Measurements from ENCODE around the gene CACNB2.

The CACNB2 gene

DNA sequence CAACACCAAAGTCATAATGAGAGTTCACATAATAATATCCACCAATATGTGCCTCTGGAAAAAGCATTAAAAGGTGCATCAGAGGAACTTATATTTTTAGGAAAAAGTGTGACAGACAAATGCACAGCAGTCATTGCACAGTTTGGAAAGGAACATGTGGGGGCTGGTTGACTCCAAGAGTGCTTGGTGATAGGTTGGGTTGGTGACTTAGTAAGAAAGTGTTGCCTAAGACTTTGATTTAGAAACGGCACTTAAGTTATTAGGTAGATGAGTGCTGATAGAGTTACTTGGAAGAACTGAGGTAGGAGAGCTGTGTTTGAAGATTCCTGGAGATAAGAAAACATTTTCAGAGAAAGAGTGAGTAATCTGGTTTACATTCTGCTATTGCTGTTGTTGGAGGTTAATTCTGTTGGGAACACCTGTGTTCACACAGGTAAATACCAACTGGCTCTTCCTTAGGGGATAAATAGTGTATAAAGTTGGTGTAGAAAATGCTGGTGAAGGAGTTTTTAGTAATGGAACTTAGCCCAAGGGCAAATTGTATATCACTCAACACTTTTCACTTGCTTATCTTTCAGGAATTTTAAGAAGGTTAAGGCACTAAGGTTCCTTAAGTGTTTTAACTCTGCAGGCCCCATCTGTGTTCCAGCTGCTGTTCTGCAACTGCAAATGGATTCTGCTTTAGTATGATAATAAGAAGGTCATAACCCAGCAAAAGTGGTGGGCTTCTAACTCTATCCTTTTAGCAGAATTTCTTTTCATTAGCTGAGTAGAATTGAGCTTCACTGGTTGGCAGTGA is 315.1 kb downstream of the CACNB2 start:
- DNase-seq (ENCODE audit: low read depth), result no peak

DNA sequence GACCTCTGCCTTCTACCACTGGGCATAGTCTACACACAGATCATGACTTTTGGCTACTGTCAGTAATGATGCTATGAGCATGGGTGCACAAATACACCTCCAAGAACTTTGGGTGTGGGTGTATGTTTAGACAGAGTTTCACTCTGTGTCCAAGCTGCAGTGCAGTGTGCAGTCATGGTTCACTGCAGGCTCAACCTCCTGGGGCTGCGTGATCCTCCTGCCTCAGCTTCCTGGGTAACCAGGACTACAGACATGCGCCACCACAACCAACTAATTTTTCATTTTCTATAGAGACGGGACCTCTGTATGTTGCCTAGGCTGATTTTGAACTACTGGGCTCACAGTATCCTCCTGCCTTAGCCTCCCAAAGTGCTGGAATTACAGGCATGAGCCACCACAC is 316.8 kb downstream of the CACNB2 start:
- no peak for DNase-seq (ENCODE audit: low read depth)

DNA sequence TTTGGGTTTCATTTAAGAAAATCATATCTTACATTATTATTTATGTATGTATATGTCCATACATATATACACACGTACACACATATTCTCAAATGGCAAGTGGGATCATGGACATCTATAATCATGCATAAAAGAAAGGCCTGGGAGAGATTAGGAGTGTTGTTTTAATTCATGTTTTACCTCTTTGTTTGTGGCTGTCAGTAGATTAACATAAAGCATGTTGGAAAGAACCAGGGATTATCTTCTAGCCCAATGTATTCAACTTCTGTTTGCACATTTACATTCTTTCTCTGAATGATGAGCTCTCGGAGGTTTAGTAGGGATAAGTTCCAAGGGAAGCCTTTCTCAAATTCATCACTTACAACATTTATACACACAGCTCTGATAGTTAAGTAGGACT is 319.8 kb downstream of the CACNB2 start:
- no peak for DNase-seq (ENCODE audit: low read depth)

DNA sequence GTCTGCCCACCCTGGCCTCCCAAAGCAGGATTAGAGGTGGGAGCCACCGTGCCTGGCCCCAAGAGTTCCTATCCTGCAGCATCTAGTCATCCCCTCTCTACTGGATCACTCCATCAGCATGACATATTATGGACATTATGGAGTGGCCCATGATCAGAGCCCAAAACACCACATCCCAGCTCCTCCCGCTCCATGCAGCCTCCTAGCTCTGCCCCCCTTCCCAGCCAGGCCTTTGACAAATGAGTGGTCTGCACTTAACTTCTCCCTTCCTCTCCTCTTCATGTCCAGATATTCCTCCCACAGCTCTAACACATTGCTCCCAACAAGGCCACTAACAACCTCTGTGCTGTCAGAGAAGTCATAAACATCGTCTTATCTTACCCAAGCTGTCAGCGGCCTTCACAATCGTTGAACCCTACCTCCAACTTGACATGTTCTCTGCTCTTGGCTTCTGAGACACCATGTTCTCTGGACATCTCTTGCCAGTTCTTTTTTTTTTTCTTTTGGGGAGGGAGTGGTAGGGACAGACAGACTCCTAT is 323.5 kb downstream of the CACNB2 start:
- DNase-seq (ENCODE audit: low read depth), result no peak

DNA sequence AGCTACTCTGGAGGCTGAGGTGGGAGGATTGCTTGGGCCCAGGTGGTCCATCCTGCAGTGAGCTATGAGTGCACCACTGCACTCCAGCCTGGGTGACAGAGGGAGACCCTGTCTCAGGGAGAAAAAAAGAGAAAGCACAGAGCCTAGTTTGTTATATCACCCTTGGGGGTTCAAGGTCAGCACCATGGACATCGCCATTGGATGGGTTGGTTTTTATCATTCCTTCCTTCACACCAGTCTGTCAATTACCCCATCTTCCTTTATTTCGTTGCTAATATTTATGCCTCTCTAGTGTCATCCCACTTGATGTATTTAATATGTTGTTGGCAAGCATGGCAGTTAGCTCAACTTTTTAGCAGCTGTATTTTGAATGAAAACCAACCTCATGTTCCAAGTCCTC is 328.9 kb downstream of the CACNB2 start:
- DNase-seq (ENCODE audit: low read depth), result no peak

DNA sequence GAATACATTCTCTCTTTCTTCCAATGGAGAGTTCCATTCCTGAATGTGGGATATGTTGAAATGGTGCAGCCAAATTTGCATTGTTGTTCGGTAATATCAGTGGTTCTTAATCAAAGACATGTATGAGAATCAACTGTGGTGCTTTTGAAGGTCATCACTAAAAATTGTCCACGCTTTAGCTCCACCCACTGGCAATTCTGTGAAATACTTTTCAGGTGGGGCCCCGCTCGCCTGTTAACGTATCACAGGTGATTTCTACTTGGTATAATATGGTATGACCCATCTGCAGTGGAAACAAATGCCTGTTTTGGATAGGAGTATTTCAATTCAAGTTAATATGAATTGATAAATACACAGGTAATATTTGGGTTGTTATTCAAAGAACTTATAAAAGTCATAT is 332.8 kb downstream of the CACNB2 start:
- DNase-seq (ENCODE audit: low read depth), result no peak

DNA sequence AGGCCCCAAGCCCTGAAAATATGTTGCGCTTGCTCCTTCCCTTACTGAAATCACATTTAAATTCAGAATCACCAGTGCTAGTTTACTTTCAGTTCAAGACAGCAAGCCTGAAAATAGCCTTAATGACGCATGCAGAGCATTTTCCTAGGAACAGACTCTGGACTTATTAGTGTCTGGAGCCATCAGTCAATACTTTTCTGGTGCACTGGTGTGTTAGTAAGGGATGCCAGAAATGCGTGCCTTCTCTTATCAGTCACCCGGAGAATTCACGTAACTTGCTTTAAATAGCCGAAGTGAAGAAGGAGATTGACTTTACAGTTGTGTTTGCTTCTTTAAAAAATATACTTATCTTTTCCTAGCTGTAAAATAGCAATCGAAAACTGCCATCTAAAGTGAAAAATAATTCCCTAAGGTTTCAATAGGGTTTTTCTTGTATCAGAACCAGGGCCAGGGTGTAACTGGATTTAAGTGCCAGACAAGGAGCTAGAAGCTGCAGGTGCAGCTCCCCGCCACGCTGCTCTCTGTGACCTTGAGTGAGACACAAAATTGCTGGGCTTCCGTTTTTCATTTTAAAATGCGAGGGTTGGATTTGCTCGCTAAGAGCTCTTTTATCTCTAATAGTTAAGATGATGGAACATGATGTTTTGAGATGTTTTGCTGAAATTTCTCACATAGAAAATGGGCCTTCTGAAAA is 333.3 kb downstream of the CACNB2 start:
- peak; percentile 9 for DNase-seq (ENCODE audit: low read depth)

DNA sequence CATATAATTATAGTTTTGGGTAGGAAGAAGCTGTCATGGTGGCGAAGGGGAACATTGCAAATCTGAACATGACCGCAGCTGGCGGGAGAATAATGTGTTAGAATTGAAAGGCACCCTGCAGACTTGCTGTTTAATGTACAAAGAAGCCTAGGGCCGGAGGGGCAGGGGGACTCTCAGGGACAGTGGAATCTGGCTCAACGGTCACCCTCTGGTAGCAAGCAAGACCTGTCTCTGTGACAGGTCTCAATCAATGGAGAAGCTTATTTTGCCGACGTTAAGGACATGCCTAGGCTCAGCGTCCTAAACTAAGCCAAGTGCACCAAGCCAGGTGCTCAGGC is 333.9 kb downstream of the CACNB2 start:
- no peak for DNase-seq (ENCODE audit: low read depth)

DNA sequence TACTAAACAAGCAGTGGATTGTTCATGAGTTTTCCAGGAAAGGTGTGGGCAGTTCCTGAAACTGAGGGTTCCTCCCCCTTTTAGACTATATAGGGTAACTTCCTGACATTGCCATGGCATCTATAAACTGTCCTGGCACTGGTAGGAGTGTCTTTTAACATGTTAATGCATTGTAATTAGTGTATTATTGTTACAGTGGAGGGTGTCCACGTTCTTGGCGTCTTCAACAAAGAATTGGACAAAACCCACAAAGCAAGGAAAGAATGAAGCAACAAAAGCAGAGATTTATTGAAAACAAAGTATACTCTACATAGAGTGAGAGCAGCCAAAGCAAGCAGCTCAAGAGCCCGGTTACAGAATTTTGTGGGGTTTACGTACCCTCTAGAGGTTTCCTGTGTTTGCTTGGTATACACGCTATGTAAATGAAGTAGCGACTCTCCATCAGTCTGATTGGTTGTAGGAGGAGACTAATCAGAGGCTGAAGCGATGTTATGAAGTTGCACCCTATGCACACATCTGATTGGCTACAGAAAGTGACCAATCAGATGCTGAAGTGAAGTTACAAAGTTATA is 335.9 kb downstream of the CACNB2 start:
- DNase-seq (ENCODE audit: low read depth), result no peak

DNA sequence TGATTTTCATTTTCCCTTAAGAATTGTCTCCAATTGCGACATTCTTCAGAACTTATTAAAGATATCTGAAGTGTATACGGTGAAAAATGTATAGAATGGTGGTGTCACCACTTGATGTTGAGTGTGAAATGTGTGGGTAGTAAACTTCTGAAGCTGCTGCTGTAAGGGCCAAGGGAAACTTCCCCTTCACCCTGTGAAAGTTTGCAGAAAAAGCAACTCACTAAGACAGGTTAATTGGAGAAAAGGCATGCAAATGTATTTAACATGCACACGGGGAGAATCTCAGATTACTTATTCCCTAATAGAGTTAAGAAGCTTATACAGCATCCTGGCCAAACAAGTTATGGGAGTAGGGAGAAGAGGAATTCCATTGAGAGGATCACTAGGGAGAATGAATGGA is 338.1 kb downstream of the CACNB2 start:
- DNase-seq (ENCODE audit: low read depth), result no peak

DNA sequence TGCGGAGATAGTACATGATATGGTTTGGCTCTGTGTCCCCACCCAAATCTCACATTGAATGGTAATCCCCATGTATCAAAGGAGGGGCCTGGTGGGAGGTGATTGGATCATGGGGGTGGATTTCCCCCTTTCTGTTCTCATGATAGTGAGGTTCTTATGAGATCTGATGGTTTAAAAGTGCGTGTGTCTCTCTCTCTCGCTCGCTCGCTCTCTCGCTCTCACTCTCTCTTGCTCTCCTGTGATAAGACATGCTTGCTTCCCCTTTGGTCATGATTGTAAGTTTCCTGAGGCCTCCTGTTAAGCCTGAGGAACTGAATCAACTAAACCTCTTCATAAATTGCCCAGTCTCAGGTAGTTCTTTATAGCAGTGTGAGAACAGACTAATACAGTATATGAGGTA is 339.3 kb downstream of the CACNB2 start:
- no peak for DNase-seq (ENCODE audit: low read depth)

DNA sequence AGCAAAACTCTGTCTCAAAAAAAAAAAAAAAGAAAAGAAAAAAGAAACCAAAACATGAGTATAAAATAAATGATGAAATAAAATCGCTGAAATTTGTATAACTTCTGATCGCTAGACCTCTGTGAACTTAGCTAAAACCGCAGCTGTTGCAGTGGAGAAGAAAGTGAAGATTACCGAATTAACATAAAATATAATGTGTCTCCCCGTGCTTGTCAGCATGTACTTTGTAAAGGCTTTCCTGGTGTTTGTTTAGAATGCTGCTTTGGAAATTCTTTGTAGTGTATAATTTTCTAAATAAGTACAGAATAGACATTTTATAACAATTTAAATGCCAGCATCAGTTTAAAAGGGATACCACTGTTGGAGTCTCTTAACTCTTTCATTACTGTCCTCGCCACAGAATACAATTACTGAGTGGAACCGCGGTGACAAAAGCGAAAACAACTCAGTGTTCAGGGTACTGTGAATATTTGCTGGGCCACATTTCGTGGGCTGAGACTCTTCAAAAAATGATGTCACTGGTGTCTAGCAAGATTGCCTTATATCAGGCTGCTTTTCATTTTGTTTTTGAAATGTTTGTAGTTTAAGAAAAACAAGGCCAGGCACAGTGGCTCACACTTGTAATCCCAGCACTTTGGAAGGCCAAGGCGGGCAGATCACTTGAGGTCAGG is 343.4 kb downstream of the CACNB2 start:
- DNase-seq (ENCODE audit: low read depth), result no peak

DNA sequence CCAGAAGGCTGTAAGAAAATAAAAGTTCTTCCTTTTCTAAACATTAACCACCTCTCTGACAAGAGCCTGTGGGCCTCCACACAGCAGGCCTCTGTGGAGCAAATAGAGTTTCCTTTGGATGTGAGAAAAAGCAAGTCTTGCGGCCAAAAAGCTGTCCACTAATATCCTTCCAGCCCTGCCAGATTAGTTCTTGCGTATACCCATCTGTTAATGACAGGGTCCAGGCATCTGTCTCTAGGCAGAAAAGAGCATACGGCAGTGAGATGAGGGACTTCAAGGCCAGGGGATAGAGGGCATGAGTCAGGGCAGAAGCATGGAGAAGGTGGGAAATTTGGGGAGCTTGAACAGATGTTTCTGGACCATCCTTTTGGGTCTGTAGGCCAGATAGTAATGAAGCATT is 346.2 kb downstream of the CACNB2 start:
- no peak for DNase-seq (ENCODE audit: low read depth)

DNA sequence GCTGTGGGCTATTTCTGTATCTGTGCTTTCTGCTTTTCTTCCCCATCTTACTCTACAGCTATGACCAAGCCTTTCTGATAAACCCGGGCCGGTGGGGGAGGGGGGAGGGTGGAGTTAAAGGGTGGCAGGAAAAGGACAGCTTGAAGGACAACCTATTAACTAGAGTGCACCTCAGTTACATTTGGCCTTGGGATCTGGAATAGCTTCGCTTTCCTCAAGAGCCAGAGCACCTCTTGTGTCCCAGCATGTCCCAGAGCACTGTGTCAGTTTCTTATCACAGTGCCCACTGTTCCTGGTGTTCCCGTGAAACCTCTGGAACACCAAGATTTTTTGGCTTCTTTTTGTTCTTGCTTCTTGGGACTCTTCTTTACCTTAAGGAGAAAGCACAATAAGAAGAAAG is 350.5 kb downstream of the CACNB2 start:
- DNase-seq (ENCODE audit: low read depth), result no peak

DNA sequence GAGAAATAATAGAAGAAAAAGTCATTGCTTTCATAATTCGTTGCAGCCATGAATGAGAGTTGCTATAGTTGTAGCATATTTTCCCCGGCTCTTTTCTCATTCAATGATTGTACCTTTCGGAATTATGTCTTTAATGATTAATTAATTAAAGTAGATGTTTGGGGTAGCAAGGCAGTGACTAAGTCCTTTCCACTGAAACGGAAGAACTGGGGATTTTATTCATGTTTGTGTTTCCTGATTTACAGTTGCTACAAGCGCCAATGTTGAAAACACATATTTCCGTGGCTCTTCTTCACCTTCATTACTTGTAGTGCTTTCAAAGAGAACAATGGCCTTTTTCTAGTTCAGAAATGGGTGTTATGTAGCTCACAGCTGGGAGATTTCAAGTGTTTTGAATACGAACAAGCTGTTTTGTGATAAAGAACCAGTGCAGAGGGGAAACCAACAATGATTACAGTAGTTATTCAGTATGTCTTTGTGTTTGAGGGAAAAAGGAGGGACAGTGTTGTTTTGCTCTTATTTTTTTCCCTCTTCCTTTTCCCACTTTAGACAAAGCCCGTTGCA is 357.7 kb downstream of the CACNB2 start:
- DNase-seq (ENCODE audit: low read depth), result no peak

DNA sequence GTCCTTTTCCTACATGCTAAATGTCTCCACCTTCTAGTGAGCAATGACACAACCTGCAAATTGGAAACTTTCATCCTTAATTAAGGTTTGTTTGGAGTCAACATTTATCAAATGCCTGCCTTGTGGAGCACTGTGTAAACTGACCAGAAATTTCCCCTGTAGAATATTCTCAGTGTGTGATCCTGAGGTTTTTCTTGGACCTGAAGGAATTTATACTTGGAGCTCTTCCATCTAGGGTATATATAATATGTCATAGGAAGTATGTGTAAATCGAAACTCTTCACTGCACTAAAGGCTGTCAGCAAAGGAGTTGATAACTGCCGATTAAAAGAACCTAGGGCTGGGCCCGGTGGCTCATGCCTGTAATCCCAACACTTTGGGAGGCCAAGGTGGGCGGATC is 358.8 kb downstream of the CACNB2 start:
- DNase-seq (ENCODE audit: low read depth), result peak; percentile 6

DNA sequence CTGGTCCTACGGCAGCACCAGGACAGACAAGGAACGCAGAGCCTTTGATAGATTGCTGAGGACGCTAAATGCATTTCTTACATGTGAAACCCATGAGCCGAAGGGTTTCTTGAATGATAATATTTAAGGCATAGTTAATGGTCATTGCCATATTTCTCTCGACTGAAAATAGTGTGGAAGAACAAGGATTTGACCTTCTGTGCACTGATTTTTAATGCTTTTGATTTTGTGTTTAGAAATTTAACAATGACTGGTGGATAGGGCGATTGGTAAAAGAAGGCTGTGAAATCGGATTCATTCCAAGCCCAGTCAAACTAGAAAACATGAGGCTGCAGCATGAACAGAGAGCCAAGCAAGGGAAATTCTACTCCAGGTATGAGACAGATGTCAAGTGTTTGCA is 360.4 kb downstream of the CACNB2 start:
- DNase-seq (ENCODE audit: low read depth), result no peak

DNA sequence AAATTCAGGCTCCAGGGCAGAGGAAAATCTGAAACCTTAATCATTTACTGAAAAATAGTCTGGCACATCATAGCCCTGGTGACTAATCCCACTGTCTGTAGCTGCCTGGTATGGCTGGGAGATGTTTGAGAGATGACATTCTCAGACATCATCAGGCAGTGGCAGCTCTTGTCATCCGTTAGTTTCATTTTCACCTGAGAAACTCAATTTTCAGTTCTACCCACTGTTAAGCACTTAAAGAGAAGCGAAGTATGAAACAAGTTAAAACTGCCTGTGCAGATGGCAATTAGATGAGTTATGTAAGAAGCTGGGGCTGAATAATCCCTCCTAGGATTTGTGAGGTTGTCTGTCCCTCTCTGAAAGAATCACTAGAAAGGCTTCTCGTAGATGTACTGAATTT is 361.0 kb downstream of the CACNB2 start:
- DNase-seq (ENCODE audit: low read depth), result peak; percentile 57

DNA sequence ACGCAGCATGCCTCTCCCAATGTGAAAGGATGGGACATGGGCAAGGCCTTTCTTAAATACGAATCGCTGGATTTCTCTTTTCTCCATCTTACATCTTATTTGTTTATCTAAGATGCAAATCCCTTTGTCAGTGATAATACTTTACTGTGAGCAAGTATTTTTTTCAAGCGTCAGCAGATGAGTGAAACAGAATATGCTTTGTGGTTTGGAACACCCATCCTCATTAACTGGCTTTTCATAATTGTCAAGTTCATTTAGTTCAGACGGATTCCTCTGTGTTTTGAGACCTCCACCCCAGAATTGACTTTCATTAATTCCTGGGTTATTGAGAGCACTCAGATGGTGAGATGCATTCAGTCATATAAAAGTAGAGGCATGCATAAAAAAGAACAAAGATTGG is 361.4 kb downstream of the CACNB2 start:
- no peak for DNase-seq (ENCODE audit: low read depth)

DNA sequence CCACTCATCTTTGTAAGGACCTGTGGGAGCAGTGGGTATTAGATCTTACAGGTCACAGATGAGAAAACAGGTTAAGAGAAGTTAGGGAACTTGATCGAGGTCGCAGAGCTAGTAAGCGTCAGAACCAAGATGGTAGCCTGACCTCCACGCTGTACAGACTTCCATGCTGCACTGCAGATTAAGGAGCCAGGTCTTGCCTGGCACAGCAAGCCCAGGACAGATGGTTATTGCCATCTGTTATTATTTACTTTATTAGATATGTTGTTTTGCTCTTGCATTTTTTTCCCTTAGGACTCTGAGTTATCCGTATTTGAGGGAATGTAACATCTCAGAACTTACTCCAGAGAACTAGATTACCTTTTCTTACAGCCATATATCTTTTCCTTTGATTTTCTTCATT is 363.9 kb downstream of the CACNB2 start:
- no peak for DNase-seq (ENCODE audit: low read depth)

DNA sequence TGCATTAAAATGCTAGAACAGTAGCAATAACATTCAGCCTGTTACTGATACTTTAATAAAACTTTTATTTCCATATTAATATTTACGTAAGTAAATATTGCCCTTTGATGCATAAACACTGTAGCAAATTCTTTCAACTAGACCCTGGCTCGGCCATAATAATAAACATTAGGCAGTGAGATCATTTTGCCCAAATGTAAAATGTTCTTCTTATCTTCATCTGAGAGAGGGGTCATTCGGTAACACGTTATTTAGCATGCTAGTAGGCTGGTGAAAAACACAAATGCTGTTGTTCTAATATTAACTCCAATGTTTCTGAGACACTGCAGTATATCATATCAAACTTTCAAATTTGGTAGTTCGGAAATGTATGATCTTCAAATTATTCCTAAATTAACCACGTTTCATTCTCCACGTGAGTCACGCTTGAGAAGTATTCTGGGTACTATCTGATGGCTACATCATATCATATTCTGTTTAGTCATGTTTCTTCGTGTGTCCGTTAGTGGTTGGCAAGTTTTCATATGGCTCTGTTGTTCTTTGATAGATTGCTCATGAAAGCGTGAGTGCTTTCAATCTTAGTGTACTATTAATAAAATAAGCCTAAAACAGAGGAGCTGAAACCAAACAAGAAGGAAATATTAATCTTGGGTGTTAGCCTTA is 365.4 kb downstream of the CACNB2 start:
- DNase-seq (ENCODE audit: low read depth), result peak; percentile 34

DNA sequence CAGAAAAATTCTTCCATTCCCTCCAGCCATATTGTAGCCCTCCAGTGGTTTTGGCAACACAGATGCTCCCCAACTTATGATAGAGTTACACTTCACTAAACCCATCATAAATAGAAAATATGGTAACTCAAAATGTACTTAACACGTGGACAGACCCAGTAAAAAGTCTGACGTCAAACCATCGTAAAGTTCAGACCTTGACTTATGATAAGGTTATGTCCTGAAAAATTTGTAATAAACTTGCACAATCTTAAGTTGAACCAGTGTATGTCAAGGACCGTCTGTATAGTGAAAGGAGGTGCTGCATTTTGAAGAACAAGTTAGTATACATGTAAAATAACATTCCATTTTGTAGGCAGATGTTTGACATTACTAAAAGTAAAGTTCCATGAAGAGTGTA is 368.4 kb downstream of the CACNB2 start:
- DNase-seq (ENCODE audit: low read depth), result no peak

Measured in iris pigment epithelial cell (primary cell).